Measurements from ENCODE around the gene IL1RN. TPM values are rescaled to one million over a fixed set of nuclear protein-coding genes. Genes with fewer than 3 reads are reported as not detected.

IL1RN gene
- total RNA-seq, 1 donor from 2014 or later: 0.29 TPM

DNA sequence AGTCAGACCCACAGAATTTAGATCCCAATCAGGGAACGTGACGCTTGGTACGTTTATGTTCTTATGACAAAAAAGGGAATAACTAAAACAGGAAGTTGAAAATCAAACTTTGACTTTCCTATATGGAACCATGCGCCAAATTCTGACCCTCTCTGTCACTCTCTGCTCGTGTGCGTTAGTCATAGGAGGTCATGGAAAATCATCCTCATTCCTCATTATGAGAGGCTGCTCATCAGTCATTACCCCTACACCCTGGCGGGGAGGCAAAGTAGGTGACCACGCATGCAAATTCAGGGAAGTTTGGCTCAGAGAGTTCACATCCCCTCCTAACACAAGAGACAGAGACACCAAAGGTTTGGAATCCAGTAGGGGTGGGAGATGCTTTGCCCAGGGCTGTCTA, 44.1 kb upstream of the IL1RN start:
- DNase-seq (ENCODE audit: low read depth): no peak
- TF ChIP-seq, protein P1, sequence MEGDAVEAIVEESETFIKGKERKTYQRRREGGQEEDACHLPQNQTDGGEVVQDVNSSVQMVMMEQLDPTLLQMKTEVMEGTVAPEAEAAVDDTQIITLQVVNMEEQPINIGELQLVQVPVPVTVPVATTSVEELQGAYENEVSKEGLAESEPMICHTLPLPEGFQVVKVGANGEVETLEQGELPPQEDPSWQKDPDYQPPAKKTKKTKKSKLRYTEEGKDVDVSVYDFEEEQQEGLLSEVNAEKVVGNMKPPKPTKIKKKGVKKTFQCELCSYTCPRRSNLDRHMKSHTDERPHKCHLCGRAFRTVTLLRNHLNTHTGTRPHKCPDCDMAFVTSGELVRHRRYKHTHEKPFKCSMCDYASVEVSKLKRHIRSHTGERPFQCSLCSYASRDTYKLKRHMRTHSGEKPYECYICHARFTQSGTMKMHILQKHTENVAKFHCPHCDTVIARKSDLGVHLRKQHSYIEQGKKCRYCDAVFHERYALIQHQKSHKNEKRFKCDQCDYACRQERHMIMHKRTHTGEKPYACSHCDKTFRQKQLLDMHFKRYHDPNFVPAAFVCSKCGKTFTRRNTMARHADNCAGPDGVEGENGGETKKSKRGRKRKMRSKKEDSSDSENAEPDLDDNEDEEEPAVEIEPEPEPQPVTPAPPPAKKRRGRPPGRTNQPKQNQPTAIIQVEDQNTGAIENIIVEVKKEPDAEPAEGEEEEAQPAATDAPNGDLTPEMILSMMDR (conservative IDR thresholded peaks at IDR 0.05; ENCODE audit: low read depth, low read length): no peak
- no peak overlapping the region for H3K4me3 ChIP-seq (ENCODE audit: low read depth, low read length)

DNA sequence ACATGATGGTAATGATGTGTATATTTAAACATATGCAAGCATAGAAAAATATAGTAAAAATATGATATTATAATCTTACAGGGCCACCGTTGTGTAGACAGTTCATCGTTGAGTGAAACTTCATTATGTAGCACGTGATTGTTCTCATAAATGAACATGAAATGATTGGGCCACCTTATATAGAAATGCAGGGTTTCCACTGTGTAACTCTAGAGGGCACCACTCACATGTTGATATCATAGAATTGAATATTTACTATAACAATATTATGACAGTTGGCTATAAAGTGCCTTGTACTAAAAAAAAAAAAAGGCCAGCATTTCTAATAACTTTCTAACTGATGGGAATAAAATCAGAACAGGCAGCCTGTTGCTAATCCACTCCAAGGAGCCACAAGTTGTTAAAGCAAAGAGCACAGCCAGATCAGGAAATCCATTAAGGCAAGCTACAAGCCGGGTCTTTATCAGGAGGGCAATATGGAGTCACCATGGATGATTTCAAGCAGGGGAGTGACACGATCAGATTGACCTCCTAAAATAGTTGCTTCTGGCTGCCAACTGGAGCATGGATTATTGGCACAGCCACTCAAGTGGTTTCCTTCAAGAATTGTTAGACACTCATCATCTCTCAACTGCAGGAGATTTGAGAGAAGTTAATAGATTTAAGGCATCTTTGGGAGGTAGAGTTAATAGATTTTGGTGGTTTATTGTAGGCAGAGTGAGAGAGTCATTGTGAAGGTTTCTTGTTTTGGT, 43.0 kb upstream of the IL1RN start:
- TF ChIP-seq, protein P1 (conservative IDR thresholded peaks at IDR 0.05; ENCODE audit: low read depth, low read length): peak; percentile 55
- DNase-seq (ENCODE audit: low read depth): no peak
- no peak overlapping the region for H3K4me3 ChIP-seq (ENCODE audit: low read depth, low read length)

DNA sequence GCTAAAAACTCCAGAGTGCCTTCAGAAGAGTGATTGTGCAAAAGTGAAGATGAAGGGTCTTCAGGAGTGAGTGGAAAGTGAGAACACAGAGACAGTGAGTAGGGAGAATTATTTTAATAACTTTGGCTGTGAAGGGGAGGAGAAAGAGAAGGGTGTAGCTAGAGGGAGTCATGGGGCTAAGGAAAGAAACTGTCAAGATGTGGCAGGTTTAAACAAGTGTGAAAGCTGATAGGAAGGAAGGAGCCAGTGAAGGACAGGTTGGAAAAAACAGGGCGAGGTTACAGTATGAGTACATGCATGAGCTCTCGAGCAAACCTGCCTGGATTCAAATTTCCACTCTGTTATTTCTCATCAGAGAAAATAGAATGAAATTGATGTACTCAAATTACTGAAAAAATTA, 41.9 kb upstream of the IL1RN start:
- TF ChIP-seq, protein P1 (conservative IDR thresholded peaks at IDR 0.05; ENCODE audit: low read depth, low read length): no peak
- H3K4me3 ChIP-seq (ENCODE audit: low read depth, low read length): no peak overlapping the region
- no peak for DNase-seq (ENCODE audit: low read depth)

DNA sequence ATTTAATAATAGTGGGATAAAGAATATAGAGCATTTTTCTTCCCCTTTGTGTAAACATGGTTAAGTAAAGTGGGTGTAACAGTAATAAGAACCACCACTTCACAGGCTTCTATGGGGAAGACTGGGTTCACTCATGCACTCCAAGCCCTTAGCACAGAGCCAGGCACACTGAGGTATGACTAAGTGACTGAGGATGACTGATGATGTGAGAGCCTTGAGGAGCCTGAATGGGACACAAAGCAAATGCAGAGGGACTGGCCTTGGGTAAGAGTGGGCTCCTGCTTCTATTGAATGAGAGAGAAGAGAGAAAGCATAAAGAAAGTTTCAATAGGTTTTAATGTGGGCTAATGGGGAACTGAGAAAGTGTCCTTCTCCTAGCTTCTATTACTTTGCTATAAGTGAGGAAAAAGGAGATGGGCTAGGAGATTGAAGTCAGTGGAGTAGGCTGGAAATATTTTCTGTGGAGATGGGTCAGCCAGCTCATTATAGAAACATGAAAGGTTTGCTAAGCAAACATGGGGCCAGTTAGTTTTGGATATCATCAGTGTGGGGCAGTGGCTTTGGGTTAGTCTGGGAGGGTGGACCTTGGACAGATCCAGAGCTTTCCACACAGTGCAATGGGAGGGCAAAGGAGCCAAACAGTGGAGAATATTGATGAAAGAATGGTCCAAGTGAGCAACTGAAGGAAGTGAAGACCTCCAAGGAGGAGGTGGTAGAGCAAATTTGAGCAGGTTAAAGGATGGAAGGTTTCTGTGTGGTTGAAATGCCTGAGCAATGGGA, 39.0 kb upstream of the IL1RN start:
- TF ChIP-seq, protein P1 (conservative IDR thresholded peaks at IDR 0.05; ENCODE audit: low read depth, low read length): no peak
- DNase-seq (ENCODE audit: low read depth): no peak
- no peak overlapping the region for H3K4me3 ChIP-seq (ENCODE audit: low read depth, low read length)

DNA sequence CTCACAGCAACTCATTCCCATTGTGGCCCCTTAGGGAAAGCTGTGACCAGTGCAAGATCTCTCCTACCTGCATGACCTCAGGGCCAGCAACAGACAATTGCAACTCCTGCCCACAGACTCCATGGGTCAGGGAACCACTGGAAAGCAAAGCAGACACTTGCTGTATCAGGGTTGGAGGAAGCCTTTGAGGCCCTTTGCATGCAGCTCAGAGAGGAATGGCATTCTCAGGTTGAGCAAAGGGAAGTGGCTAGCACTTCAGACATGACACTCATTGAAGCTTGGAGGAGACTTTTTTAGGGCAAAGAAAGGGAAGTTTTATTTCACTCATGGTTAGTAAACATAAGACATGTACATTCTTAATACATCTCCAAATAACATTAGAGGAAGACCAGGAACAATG, 37.5 kb upstream of the IL1RN start:
- TF ChIP-seq, protein P1 (conservative IDR thresholded peaks at IDR 0.05; ENCODE audit: low read depth, low read length): no peak
- H3K4me3 ChIP-seq (ENCODE audit: low read depth, low read length): no peak overlapping the region
- no peak for DNase-seq (ENCODE audit: low read depth)

DNA sequence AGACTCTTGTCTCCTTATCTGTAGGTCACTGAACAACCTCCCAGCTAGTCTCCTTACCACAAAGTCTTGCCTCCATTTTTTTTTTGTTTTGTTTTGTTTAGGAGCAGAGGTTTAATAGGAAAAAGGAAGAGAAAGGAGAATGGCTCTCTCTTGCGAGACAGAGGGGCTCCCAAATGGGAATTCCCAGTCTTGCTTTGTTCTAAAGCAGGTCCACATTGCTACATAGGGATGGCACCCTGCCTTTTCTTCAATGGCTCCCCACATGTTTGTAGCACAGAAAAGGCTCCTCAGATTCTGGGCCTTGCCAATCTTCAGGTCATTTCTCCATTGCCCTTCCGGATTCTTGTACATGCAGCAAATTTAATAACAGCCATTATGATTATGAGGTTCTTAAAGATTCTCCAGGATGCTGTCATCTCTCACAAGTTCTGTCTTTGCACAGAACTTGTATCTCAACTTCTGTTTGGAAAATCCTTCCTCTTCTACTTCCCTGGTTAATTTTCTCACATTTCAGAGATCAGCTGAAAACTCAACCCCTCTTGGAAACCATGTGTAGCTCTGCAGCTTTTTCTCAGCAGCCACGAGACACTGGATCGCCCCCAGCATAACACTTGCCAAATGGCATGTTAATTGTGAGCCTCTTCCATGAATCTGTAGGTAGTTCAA, 36.0 kb upstream of the IL1RN start:
- H3K4me3 ChIP-seq (ENCODE audit: low read depth, low read length): no peak overlapping the region
- TF ChIP-seq, protein P1 (conservative IDR thresholded peaks at IDR 0.05; ENCODE audit: low read depth, low read length): no peak
- no peak for DNase-seq (ENCODE audit: low read depth)

All from epithelial cell of proximal tubule (primary cell).